GM18861 (cell line): ENCODE measurements around the gene EPB41L2.
"Not testable (repeated sequence)": the region's sequence is repeated elsewhere in the genome, so short reads cannot be mapped to it uniquely, and the experiment has no call there.

Experiments
- ATAC-seq: cut with Tn5 transposase; IDR thresholded peaks from one replicate; pipeline ENCODE4 v1.9.1; 2021; ENCODE audit not compliant: unreplicated experiment

Gene EPB41L2

DNA sequence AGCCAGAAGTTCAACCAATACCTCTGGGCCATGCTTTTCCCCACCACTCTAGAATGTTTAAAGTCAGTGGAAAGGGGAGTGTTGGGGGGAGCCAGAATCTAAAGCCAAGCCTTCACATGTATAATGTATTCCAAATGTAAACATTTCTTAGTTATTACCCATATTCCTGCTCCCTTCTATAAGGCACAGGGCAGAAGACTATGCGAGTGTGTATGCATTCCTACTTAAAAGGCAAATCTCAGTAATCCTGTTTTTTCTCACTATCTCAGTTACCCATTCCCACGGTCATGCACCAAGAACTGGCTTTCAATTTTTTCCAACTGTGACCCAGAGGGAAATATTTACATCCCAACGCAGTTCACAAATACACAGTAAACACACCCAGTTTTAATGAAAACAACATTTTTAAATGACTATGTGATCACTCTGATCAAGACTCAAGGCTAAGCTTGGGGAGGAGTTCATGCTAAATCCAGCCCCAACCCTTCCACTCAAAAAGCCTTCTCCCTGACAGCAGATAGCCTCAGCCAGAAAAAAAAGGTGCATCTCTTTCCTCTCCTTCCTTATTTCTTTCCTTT is 57.5 kb downstream of the EPB41L2 start:
- ATAC-seq, result no peak

DNA sequence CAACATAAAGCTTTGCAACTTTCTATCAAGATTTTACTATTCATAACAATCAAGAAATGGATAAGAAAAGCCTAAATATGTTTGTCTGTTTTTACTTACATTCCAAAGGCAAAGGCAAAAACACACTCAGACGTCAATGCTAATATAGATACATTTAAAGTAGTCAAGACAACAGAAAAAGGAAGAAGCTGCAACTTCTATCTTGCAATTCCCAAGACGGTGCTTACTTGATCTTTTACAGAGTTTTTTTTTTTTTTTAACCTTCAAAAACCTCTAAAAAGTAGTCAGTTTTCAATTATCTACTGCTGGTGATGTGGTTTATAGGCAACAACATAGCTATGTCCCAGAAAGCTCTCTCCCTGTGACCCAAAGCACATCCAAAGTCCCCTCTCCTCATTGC is 58.1 kb downstream of the EPB41L2 start:
- no peak for ATAC-seq

GRCh38 chr6:131004387-131004755 is 58.7 kb downstream of the EPB41L2 start:
- no peak for ATAC-seq

- no peak for ATAC-seq
Observed at GRCh38 chr6:131003488-131004386, 59.3 kb downstream of the EPB41L2 start.

DNA sequence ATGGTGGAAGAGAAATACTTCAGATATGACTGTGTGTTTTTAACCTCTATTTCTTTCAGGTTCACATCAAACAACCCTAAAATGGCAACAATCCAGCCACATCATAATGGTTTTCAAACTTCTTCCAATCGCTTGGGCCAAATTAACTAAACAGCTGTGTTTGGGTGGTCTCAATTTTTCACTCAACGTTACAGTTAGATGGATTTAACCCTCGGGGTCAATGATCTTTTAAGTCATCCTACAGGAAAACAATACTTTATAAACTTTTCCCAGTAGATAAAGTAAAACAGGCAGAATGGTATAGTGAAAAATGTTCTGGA is 60.4 kb downstream of the EPB41L2 start:
- no peak for ATAC-seq

- ATAC-seq, result no peak
Observed at GRCh38 chr6:131001945-131002660, 60.9 kb downstream of the EPB41L2 start.

DNA sequence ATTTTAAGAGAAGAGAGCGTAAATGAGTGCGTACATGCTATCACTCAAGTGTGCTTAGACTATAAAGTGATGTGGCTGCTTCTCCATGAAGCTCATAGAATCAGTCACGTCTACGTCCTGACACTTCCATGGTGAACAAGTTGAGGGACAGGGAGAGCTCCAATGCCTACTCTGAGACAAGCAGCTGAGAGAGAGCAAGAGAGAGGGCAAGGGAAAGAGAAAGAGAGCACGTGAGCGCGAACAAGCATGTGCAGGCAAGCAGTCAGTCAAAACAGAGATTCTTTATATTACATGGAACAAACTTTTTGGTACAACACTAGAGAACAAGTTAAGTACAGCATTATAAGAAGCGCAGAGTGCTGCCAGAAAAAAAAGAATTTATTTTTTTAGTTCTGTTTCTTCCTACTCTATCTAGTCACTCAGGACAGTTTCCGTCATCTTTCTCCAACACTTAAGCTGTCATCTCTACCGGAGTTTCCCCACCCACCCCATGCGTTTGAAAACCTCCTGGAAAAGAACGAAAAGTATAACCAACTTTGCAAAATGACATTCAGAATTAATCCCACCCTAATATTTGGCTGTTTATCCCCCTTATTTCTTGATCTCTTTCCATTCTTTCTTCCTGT is 61.8 kb downstream of the EPB41L2 start:
- no peak for ATAC-seq

GRCh38 chr6:131000544-131000943 is 62.5 kb downstream of the EPB41L2 start:
- no peak for ATAC-seq

- ATAC-seq, result no peak
Observed at GRCh38 chr6:130997061-130997753, 65.8 kb downstream of the EPB41L2 start.

GRCh38 chr6:130996635-130997034 is 66.4 kb downstream of the EPB41L2 start:
- ATAC-seq, result no peak

DNA sequence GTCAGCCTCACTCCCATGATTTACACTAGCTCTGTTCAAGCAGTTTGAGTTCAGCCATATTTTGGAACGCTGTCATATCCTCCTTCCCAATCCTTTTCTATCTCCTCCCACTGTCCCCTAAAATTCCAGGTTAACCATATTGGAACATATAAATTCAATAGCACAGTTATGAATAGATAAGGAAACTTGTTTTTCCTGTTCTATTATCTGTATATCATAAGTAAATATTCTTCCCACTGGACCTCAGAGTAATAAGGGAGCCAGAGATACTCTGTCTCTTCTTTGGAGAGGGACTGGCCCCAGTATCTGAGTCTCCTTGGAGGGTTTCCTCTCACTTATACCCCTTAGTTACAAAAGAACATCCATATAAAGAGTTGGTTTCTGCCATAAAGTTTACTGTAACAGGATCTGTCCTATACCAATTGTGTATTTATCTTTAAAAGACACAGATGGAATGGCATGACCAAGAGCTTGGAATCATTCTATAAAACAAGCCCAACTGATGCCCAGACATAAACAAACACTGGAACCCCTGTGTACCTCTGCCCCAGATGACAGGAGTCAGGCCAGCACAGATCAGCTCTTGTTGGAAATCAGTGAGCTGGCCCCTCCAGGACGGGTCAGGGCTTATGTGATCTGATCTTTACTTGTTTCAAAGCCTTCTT is 67.1 kb downstream of the EPB41L2 start:
- no peak for ATAC-seq

- ATAC-seq, result no peak
Observed at GRCh38 chr6:130994319-130995097, 68.5 kb downstream of the EPB41L2 start.

GRCh38 chr6:130993292-130993765 is 69.7 kb downstream of the EPB41L2 start:
- no peak for ATAC-seq

GRCh38 chr6:130991422-130992137 is 71.5 kb downstream of the EPB41L2 start:
- ATAC-seq, result no peak

- ATAC-seq, result not testable (repeated sequence)
Observed at GRCh38 chr6:130987539-130987938, 75.5 kb downstream of the EPB41L2 start.

GRCh38 chr6:130985115-130985514 is 77.9 kb downstream of the EPB41L2 start:
- ATAC-seq, result no peak

DNA sequence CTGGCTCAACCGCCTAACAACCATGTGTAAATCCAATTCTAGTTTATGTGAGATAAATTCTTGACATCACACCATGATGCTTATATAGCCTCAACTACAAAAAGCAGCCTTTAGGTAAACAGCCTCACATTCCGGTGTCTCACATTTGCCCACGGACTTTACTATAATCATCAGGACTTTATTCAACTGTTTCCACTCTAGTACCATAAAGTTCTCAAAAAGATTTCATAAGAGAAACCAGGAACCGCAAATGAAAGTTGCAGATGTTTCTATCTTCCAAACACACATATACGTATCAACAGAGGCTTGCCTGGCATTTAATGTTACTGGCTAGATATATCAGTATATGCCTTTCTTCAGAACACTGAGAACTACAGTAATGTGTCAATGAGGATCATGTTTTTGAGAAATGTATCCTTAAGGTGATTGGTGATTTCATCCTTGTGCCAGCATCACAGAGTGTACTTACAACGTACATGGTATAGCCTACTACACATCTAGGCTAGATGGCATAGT is 80.0 kb downstream of the EPB41L2 start:
- ATAC-seq, result no peak

GRCh38 chr6:130982135-130982534 is 80.9 kb downstream of the EPB41L2 start:
- ATAC-seq, result no peak

DNA sequence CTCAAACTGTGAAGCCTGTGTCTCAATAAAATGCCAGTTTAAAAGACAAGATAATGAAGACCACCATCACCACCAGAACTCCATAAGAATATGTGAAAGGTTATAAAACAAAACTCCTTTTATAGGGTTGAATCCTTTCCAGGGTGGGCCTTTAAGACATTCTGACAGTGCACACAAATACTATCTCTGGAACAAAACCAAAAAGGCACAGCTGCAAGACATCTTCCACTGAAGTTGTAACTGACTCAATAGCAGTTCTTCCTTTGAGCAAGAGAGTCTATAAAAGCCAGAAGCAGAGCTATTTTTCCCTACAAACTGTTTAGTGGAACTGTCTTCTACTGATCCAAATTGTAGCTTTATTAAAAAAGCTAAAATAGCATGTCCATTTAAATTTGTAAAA is 81.6 kb downstream of the EPB41L2 start:
- ATAC-seq, result no peak
